ENCODE results near the gene ARPC1B.
A peak's percentile ranks its signal among the peaks of the same experiment; 100 is the strongest.
"Not testable (repeated sequence)": the region's sequence is repeated elsewhere in the genome, so short reads cannot be mapped to it uniquely, and the experiment has no call there.

ARPC1B gene

GRCh38 chr7:99373091-99374066, 1.2 kb upstream of the ARPC1B start:
- H2AFZ ChIP-seq (ENCODE audit: low read depth, low read length): no peak overlapping the region
- H3K9me3 ChIP-seq (ENCODE audit: low read length): no peaks in the 10 kb centered on the region
- no peak overlapping the region for H3K4me3 ChIP-seq (ENCODE audit: low read length)
- no peaks in the 10 kb centered on the region for H3K4me1 ChIP-seq (ENCODE audit: insufficient read depth, low read length)
- H3K27me3 ChIP-seq (ENCODE audit: insufficient read depth, low read length): no peaks in the 10 kb centered on the region
- peaks cover 2% of the 10 kb centered on the region for H3K36me3 ChIP-seq (ENCODE audit: insufficient read depth, low read length)

- H3K4me3 ChIP-seq (ENCODE audit: low read length): peak overlapping the region; percentile 58
- no peaks in the 10 kb centered on the region for H3K9me3 ChIP-seq (ENCODE audit: low read length)
- no peaks in the 10 kb centered on the region for H3K27me3 ChIP-seq (ENCODE audit: insufficient read depth, low read length)
- peak overlapping the region; percentile 90 for H2AFZ ChIP-seq (ENCODE audit: low read depth, low read length)
- no peaks in the 10 kb centered on the region for H3K4me1 ChIP-seq (ENCODE audit: insufficient read depth, low read length)
- peaks cover 2% of the 10 kb centered on the region for H3K36me3 ChIP-seq (ENCODE audit: insufficient read depth, low read length)
These were observed 709 bp downstream of the ARPC1B start for GRCh38 chr7:99375070-99375807.

GRCh38 chr7:99379043-99379577, 4.6 kb downstream of the ARPC1B start:
- no peaks in the 10 kb centered on the region for H3K9me3 ChIP-seq (ENCODE audit: low read length)
- H3K4me3 ChIP-seq (ENCODE audit: low read length): no peak overlapping the region
- H3K27me3 ChIP-seq (ENCODE audit: insufficient read depth, low read length): no peaks in the 10 kb centered on the region
- H3K36me3 ChIP-seq (ENCODE audit: insufficient read depth, low read length): no peaks in the 10 kb centered on the region
- no peak overlapping the region for H2AFZ ChIP-seq (ENCODE audit: low read depth, low read length)
- no peaks in the 10 kb centered on the region for H3K4me1 ChIP-seq (ENCODE audit: insufficient read depth, low read length)

DNA sequence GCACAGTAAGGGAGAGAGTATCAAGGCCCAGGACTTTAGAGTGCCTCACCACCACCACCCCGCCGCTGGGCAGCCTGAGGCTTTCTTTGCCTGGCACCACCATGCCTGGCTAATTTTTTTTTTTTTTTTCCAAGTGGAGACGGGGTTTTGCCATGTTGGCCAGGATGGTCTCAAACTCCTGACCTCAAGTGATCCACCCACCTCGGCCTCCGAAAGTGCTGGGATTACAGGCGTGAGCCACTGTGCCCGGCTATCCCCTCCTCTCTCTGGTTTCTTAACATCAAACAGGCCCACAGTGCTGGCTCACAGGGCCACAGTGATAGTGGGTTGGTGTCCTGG, 5.1 kb downstream of the ARPC1B start:
- not testable (repeated sequence) for H3K27me3 ChIP-seq (ENCODE audit: insufficient read depth, low read length); H3K36me3 ChIP-seq (ENCODE audit: insufficient read depth, low read length); H3K4me1 ChIP-seq (ENCODE audit: insufficient read depth, low read length); H3K4me3 ChIP-seq (ENCODE audit: low read length); H2AFZ ChIP-seq (ENCODE audit: low read depth, low read length); H3K9me3 ChIP-seq (ENCODE audit: low read length)

- Histone ChIP-seq H3K36me3 (ENCODE audit: insufficient read depth, low read length) (no peaks in the 10 kb centered on the region), H2AFZ (ENCODE audit: low read depth, low read length) (no peak overlapping the region), H3K4me3 (ENCODE audit: low read length) (no peak overlapping the region), H3K27me3 (ENCODE audit: insufficient read depth, low read length) (no peaks in the 10 kb centered on the region), H3K9me3 (ENCODE audit: low read length) (no peaks in the 10 kb centered on the region), H3K4me1 (ENCODE audit: insufficient read depth, low read length) (no peaks in the 10 kb centered on the region)
These were observed 5.7 kb downstream of the ARPC1B start for GRCh38 chr7:99380032-99380822.

- H3K9me3 ChIP-seq (ENCODE audit: low read length): no peaks in the 10 kb centered on the region
- no peak overlapping the region for H3K4me3 ChIP-seq (ENCODE audit: low read length)
- H3K4me1 ChIP-seq (ENCODE audit: insufficient read depth, low read length): no peaks in the 10 kb centered on the region
- H3K36me3 ChIP-seq (ENCODE audit: insufficient read depth, low read length): no peaks in the 10 kb centered on the region
- no peaks in the 10 kb centered on the region for H3K27me3 ChIP-seq (ENCODE audit: insufficient read depth, low read length)
- H2AFZ ChIP-seq (ENCODE audit: low read depth, low read length): no peak overlapping the region
These were observed 6.5 kb downstream of the ARPC1B start for GRCh38 chr7:99380823-99381663.

DNA sequence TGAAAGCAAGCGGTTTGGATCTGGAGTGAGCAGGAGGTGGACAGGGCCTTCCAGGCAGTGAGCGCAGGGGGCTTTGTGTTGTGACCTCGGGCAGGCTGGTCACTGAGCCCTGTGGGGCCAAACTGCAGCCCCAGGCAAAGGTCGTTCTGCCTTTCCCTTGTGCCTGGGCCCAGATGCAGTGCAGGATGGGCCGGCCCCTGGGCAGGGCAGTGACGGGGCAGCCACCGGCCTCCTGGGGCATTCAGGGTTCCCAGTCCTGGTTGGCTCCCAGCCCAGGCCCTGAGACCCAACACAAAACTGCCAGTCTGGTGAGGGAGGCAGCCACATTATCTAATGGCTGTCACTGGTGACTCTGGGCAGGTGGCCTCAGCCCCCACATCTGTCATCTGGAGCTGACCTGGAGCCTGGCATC, 7.1 kb downstream of the ARPC1B start:
- no peak overlapping the region for H3K4me3 ChIP-seq (ENCODE audit: low read length)

DNA sequence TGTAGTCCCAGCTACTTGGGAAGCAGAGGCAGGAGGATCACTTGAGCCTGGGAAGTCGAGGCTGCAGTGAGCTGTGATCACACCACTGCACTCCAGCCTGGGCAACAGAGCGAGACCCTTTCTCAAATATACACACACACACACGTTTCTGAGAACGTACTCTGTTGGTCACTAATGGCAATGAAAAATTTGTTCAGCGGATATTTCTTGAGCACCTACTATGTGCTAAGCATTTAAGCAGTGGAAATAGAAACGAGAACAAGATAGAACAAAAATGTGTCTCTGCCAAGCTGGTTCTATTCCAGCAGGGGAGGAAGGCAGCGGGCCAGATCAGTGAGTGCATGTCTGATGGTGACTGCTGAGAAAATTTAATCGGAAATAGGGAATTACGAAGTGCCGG, 8.7 kb downstream of the ARPC1B start:
- H3K27me3 ChIP-seq (ENCODE audit: insufficient read depth, low read length): no peaks in the 10 kb centered on the region
- H3K4me3 ChIP-seq (ENCODE audit: low read length): no peak overlapping the region
- no peaks in the 10 kb centered on the region for H3K36me3 ChIP-seq (ENCODE audit: insufficient read depth, low read length)
- H2AFZ ChIP-seq (ENCODE audit: low read depth, low read length): no peak overlapping the region
- no peaks in the 10 kb centered on the region for H3K9me3 ChIP-seq (ENCODE audit: low read length)
- H3K4me1 ChIP-seq (ENCODE audit: insufficient read depth, low read length): no peaks in the 10 kb centered on the region

More for the DNA sequence above, 7.1 kb downstream of the ARPC1B start:
- no peaks in the 10 kb centered on the region for H3K27me3 ChIP-seq (ENCODE audit: insufficient read depth, low read length)
- H3K9me3 ChIP-seq (ENCODE audit: low read length): no peaks in the 10 kb centered on the region
- no peaks in the 10 kb centered on the region for H3K4me1 ChIP-seq (ENCODE audit: insufficient read depth, low read length)
- no peak overlapping the region for H2AFZ ChIP-seq (ENCODE audit: low read depth, low read length)
- H3K36me3 ChIP-seq (ENCODE audit: insufficient read depth, low read length): no peaks in the 10 kb centered on the region

DNA sequence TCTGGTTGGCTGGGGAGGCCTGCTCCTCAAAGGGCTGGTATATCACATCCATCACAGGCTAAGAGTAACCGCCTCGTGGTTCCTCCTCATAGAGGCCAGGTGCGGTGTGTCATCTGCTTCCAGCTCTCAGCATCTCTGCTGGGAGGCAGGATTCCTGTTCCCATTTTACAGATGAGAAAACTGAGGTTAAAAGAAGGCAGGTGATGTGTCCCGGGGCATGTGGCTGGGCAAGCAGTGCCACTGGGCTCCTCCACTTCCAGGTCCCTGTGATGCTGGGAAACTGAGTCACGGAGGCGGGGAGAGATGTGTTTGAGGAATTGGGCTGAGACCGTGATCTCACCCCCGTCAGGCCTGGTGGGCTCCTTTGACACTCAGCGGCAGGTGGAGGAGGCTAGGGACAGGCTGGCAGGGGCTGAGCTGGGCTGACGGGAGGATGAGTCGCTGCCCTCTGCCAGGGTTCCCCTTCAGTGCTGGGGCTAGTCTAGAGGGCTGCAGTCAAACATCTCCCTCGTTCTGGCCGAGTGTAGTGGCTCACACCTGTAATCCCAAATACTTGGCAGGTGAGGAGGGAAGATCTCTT, 9.4 kb downstream of the ARPC1B start:
- H3K4me3 ChIP-seq (ENCODE audit: low read length): no peak overlapping the region
- H3K4me1 ChIP-seq (ENCODE audit: insufficient read depth, low read length): no peaks in the 10 kb centered on the region
- no peaks in the 10 kb centered on the region for H3K9me3 ChIP-seq (ENCODE audit: low read length)
- H3K36me3 ChIP-seq (ENCODE audit: insufficient read depth, low read length): no peaks in the 10 kb centered on the region
- no peaks in the 10 kb centered on the region for H3K27me3 ChIP-seq (ENCODE audit: insufficient read depth, low read length)
- H2AFZ ChIP-seq (ENCODE audit: low read depth, low read length): no peak overlapping the region

DNA sequence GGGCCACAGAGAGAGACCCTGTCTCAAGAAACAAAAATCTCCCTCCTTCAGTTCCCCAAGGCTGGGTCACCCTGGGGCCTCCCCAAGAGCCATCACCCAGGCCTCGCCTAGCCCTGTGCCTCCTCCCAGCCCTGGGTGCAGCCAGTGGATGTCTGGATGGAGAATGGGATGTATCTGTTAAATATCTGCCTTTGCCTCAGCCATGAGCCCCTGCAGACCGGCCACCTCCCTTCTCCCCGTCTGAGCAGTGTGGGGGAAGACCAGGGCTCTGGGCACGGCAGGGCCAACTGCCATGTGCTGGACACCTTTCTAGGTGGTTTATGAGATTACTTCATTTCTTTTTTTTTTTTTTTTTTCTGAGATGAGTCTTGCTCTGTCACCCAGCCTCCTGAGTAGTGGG, 10.0 kb downstream of the ARPC1B start:
- Histone ChIP-seq H3K4me1 (ENCODE audit: insufficient read depth, low read length) (no peaks in the 10 kb centered on the region), H3K27me3 (ENCODE audit: insufficient read depth, low read length) (no peaks in the 10 kb centered on the region), H2AFZ (ENCODE audit: low read depth, low read length) (no peak overlapping the region), H3K9me3 (ENCODE audit: low read length) (no peaks in the 10 kb centered on the region), H3K4me3 (ENCODE audit: low read length) (no peak overlapping the region), H3K36me3 (ENCODE audit: insufficient read depth, low read length) (no peaks in the 10 kb centered on the region)

- Histone ChIP-seq H3K4me3 (ENCODE audit: low read length) (no peak overlapping the region), H3K9me3 (ENCODE audit: low read length) (no peaks in the 10 kb centered on the region), H3K36me3 (ENCODE audit: insufficient read depth, low read length) (no peaks in the 10 kb centered on the region), H3K4me1 (ENCODE audit: insufficient read depth, low read length) (no peaks in the 10 kb centered on the region), H2AFZ (ENCODE audit: low read depth, low read length) (no peak overlapping the region), H3K27me3 (ENCODE audit: insufficient read depth, low read length) (no peaks in the 10 kb centered on the region)
These were observed 11.0 kb downstream of the ARPC1B start for GRCh38 chr7:99385564-99385963.

Data from neuron (in vitro differentiated cells).